Activated naive CD4-positive, alpha-beta T cell treated with anti-CD3 and anti-CD28 coated beads, Interleukin-2, amount 50 U/mL, for 24 hours (primary cell): ENCODE measurements around the gene THSD7B.

ENCODE experiments used
- H3K27ac Mint-ChIP-seq: one replicate; pipeline ENCODE4 v1.8.0; 2021; ENCODE audit warnings: mild to moderate bottlenecking, mixed read lengths
- H3K27me3 Mint-ChIP-seq: one replicate; pipeline ENCODE4 v1.8.0; 2021; ENCODE audit warnings: mixed read lengths
- H3K36me3 Mint-ChIP-seq: one replicate; pipeline ENCODE4 v1.8.0; 2021; ENCODE audit warnings: mixed read lengths
- H3K4me1 Mint-ChIP-seq: one replicate; pipeline ENCODE4 v1.8.0; 2021; ENCODE audit warnings: mixed read lengths
- H3K4me3 Mint-ChIP-seq: one replicate; pipeline ENCODE4 v1.8.0; 2021; ENCODE audit warnings: mild to moderate bottlenecking, mixed read lengths
- H3K9me3 Mint-ChIP-seq: one replicate; pipeline ENCODE4 v1.8.0; 2021; ENCODE audit warnings: mixed read lengths

The THSD7B gene

GRCh38 chr2:137405496-137405895 lies 640.2 kb downstream of the THSD7B start:
- H3K27ac Mint-ChIP-seq: no peak overlapping the region
- no peaks in the 10 kb centered on the region for H3K36me3 Mint-ChIP-seq
- no peaks in the 10 kb centered on the region for H3K4me1 Mint-ChIP-seq
- no peak overlapping the region for H3K4me3 Mint-ChIP-seq
- peaks cover 8% of the 10 kb centered on the region for H3K9me3 Mint-ChIP-seq
- H3K27me3 Mint-ChIP-seq: no peaks in the 10 kb centered on the region

GRCh38 chr2:137411585-137411984 lies 646.2 kb downstream of the THSD7B start:
- H3K4me3 Mint-ChIP-seq: no peak overlapping the region
- no peaks in the 10 kb centered on the region for H3K36me3 Mint-ChIP-seq
- no peaks in the 10 kb centered on the region for H3K27me3 Mint-ChIP-seq
- no peak overlapping the region for H3K27ac Mint-ChIP-seq
- no peaks in the 10 kb centered on the region for H3K4me1 Mint-ChIP-seq
- peaks cover 19% of the 10 kb centered on the region for H3K9me3 Mint-ChIP-seq

GRCh38 chr2:137420744-137421143 lies 655.4 kb downstream of the THSD7B start:
- Mint-ChIP-seq H3K36me3 (no peaks in the 10 kb centered on the region), H3K9me3 (peaks cover 8% of the 10 kb centered on the region), H3K4me3 (no peak overlapping the region), H3K27ac (no peak overlapping the region), H3K4me1 (no peaks in the 10 kb centered on the region), H3K27me3 (peaks cover 3% of the 10 kb centered on the region)

- H3K4me3 Mint-ChIP-seq: no peak overlapping the region
- no peaks in the 10 kb centered on the region for H3K4me1 Mint-ChIP-seq
- H3K27ac Mint-ChIP-seq: no peak overlapping the region
- H3K9me3 Mint-ChIP-seq: peaks cover 16% of the 10 kb centered on the region
- H3K27me3 Mint-ChIP-seq: no peaks in the 10 kb centered on the region
- H3K36me3 Mint-ChIP-seq: no peaks in the 10 kb centered on the region
Measured at GRCh38 chr2:137435162-137435561, 669.8 kb downstream of the THSD7B start.

GRCh38 chr2:137437386-137437785 lies 672.0 kb downstream of the THSD7B start:
- Mint-ChIP-seq H3K4me1 (no peaks in the 10 kb centered on the region), H3K36me3 (no peaks in the 10 kb centered on the region), H3K9me3 (peaks cover 7% of the 10 kb centered on the region), H3K27me3 (no peaks in the 10 kb centered on the region), H3K4me3 (no peak overlapping the region), H3K27ac (no peak overlapping the region)

GRCh38 chr2:137444970-137445369 lies 679.6 kb downstream of the THSD7B start:
- H3K4me3 Mint-ChIP-seq: no peak overlapping the region
- no peaks in the 10 kb centered on the region for H3K4me1 Mint-ChIP-seq
- H3K36me3 Mint-ChIP-seq: no peaks in the 10 kb centered on the region

GRCh38 chr2:137449454-137449853 lies 684.1 kb downstream of the THSD7B start:
- Mint-ChIP-seq H3K36me3 (no peaks in the 10 kb centered on the region), H3K27me3 (no peaks in the 10 kb centered on the region), H3K9me3 (peaks cover 14% of the 10 kb centered on the region), H3K4me1 (no peaks in the 10 kb centered on the region), H3K4me3 (no peak overlapping the region), H3K27ac (no peak overlapping the region)

More at GRCh38 chr2:137444970-137445369, 679.6 kb downstream of the THSD7B start:
- Mint-ChIP-seq H3K27me3 (no peaks in the 10 kb centered on the region), H3K9me3 (peaks cover 5% of the 10 kb centered on the region), H3K27ac (no peak overlapping the region)

GRCh38 chr2:137454886-137455285 lies 689.5 kb downstream of the THSD7B start:
- Mint-ChIP-seq H3K27me3 (no peaks in the 10 kb centered on the region), H3K27ac (no peak overlapping the region), H3K4me1 (no peaks in the 10 kb centered on the region), H3K4me3 (no peak overlapping the region), H3K36me3 (no peaks in the 10 kb centered on the region), H3K9me3 (peaks cover 10% of the 10 kb centered on the region)

- no peak overlapping the region for H3K27ac Mint-ChIP-seq
- H3K4me3 Mint-ChIP-seq: no peak overlapping the region
- H3K36me3 Mint-ChIP-seq: no peaks in the 10 kb centered on the region
- no peaks in the 10 kb centered on the region for H3K9me3 Mint-ChIP-seq
- H3K4me1 Mint-ChIP-seq: no peaks in the 10 kb centered on the region
- H3K27me3 Mint-ChIP-seq: no peaks in the 10 kb centered on the region
Measured at GRCh38 chr2:137467246-137467862, 702.0 kb downstream of the THSD7B start.

- no peaks in the 10 kb centered on the region for H3K36me3 Mint-ChIP-seq
- H3K27ac Mint-ChIP-seq: no peak overlapping the region
- no peaks in the 10 kb centered on the region for H3K4me1 Mint-ChIP-seq
- peaks cover 4% of the 10 kb centered on the region for H3K9me3 Mint-ChIP-seq
- no peak overlapping the region for H3K4me3 Mint-ChIP-seq
- H3K27me3 Mint-ChIP-seq: no peaks in the 10 kb centered on the region
Measured at GRCh38 chr2:137493261-137493660, 727.9 kb downstream of the THSD7B start.

- H3K36me3 Mint-ChIP-seq: no peaks in the 10 kb centered on the region
- H3K9me3 Mint-ChIP-seq: no peaks in the 10 kb centered on the region
- H3K4me1 Mint-ChIP-seq: no peaks in the 10 kb centered on the region
- H3K4me3 Mint-ChIP-seq: no peak overlapping the region
- H3K27me3 Mint-ChIP-seq: peaks cover 1% of the 10 kb centered on the region
- no peak overlapping the region for H3K27ac Mint-ChIP-seq
Measured at GRCh38 chr2:137500599-137500998, 735.3 kb downstream of the THSD7B start.

GRCh38 chr2:137507237-137507636 lies 741.9 kb downstream of the THSD7B start:
- Mint-ChIP-seq H3K4me3 (no peak overlapping the region), H3K27ac (no peak overlapping the region), H3K9me3 (no peaks in the 10 kb centered on the region), H3K27me3 (no peaks in the 10 kb centered on the region), H3K36me3 (no peaks in the 10 kb centered on the region), H3K4me1 (no peaks in the 10 kb centered on the region)

- H3K27me3 Mint-ChIP-seq: no peaks in the 10 kb centered on the region
- H3K9me3 Mint-ChIP-seq: no peaks in the 10 kb centered on the region
- no peak overlapping the region for H3K27ac Mint-ChIP-seq
- H3K4me1 Mint-ChIP-seq: no peaks in the 10 kb centered on the region
- H3K4me3 Mint-ChIP-seq: no peak overlapping the region
- H3K36me3 Mint-ChIP-seq: no peaks in the 10 kb centered on the region
Measured at GRCh38 chr2:137508739-137509384, 743.5 kb downstream of the THSD7B start.

- Mint-ChIP-seq H3K4me1 (no peaks in the 10 kb centered on the region), H3K27ac (no peak overlapping the region), H3K4me3 (no peak overlapping the region), H3K9me3 (no peaks in the 10 kb centered on the region), H3K27me3 (no peaks in the 10 kb centered on the region), H3K36me3 (no peaks in the 10 kb centered on the region)
Measured at GRCh38 chr2:137511526-137511925, 746.2 kb downstream of the THSD7B start.

GRCh38 chr2:137521653-137522619 lies 756.6 kb downstream of the THSD7B start:
- H3K9me3 Mint-ChIP-seq: no peaks in the 10 kb centered on the region
- no peak overlapping the region for H3K27ac Mint-ChIP-seq
- no peaks in the 10 kb centered on the region for H3K4me1 Mint-ChIP-seq
- H3K27me3 Mint-ChIP-seq: no peaks in the 10 kb centered on the region
- H3K36me3 Mint-ChIP-seq: no peaks in the 10 kb centered on the region
- H3K4me3 Mint-ChIP-seq: no peak overlapping the region

GRCh38 chr2:137522620-137523011 lies 757.3 kb downstream of the THSD7B start:
- Mint-ChIP-seq H3K36me3 (no peaks in the 10 kb centered on the region), H3K9me3 (no peaks in the 10 kb centered on the region), H3K27me3 (no peaks in the 10 kb centered on the region), H3K4me3 (no peak overlapping the region), H3K4me1 (no peaks in the 10 kb centered on the region), H3K27ac (no peak overlapping the region)
